Measurements from ENCODE around the gene PIGT. TPM values are rescaled to one million over a fixed set of nuclear protein-coding genes. Genes with fewer than 3 reads are reported as not detected.

Gene PIGT
- total RNA-seq (10 to 100 TPM; 30.0 to 84.2 (median 69.3) TPM), polyA plus RNA-seq (100 to 1,000 TPM in 1 of 2 donors, 10 to 100 TPM in 1; 68.1 to 172 TPM)
- long read RNA-seq, donor 1, transcript PIGT-202 (12 exons, 2,245 nt), result major isoform, 145 of 203 reads
- long read RNA-seq, donor 1, transcript PIGT-201 (10 exons, 1,880 nt), result minor isoform, 7 of 203 reads
- long read RNA-seq, donor 1, transcript PIGT-203 (11 exons, 1,971 nt), result minor isoform, 10 of 203 reads
- long read RNA-seq, donor 1, partial matches to known transcripts, result 16 of 203 reads
- long read RNA-seq, donor 1, other reads (novel, unspliced or antisense), result 12 of 203 reads
- long read RNA-seq, donor 2, transcript PIGT-202 (12 exons, 2,245 nt), result major isoform, 16 of 36 reads
- long read RNA-seq, donor 2, partial matches to known transcripts, result 7 of 36 reads
- long read RNA-seq, donor 2, other reads (novel, unspliced or antisense), result 0 of 36 reads
- long read RNA-seq, donor 3, transcript PIGT-202 (12 exons, 2,245 nt), result major isoform, 41 of 84 reads
- long read RNA-seq, donor 3, partial matches to known transcripts, result 19 of 84 reads
- long read RNA-seq, donor 3, other reads (novel, unspliced or antisense), result 15 of 84 reads

- WGBS, 3 donors, result 0 to 1% (median 0%) methylated on average over 51 to 52 of the region's 52 CpGs
- Histone ChIP-seq H3K27me3 (no peaks in the 10 kb centered on the region), H3K27ac (peak within 1 kb of the TSS; percentile 41 to 46), H3K4me1 (ENCODE audit: insufficient read depth) (peaks cover 5% of the 10 kb centered on the region), H3K4me3 (peak within 1 kb of the TSS; percentile 95), H3K36me3 (no peaks in the 10 kb centered on the region), H3K9me3 (no peaks in the 10 kb centered on the region)
- TF ChIP-seq POLR2A (IDR thresholded peaks at IDR 0.05) (peak; percentile 69), CTCF (IDR thresholded peaks at IDR 0.05) (no peak)
- intact Hi-C loops (cut with DNase I), result loop anchor here in 1 of 4 donors (5.0 to 10.0 kb wide), 2 partner anchors 44 to 771 kb away; no protein-coding TSS in a partner anchor
- peak; percentile 75 to 86 (median 78) for DNase-seq
Measured at GRCh38 chr20:45415822-45416637, at the start of gene PIGT. PIGT (plus strand) TSS chr20:45416141; CDS start chr20:45416157, 16 bp downstream.

- no peaks in the 10 kb centered on the region for H3K9me3 ChIP-seq
- no peaks in the 10 kb centered on the region for H3K36me3 ChIP-seq
- no peak overlapping the region for H3K4me3 ChIP-seq
- no peak overlapping the region for H3K27ac ChIP-seq
- WGBS, 3 donors, result 31 to 44% (median 32%) methylated on average over 1 of the region's 1 CpG
- H3K27me3 ChIP-seq, result no peaks in the 10 kb centered on the region
- intact Hi-C loops (cut with DNase I), result no loop called here
- no peak for DNase-seq
- no peak for TF ChIP-seq POLR2A (IDR thresholded peaks at IDR 0.05)
- TF ChIP-seq EP300 (IDR thresholded peaks at IDR 0.05), result no peak
- no peak for TF ChIP-seq CTCF (IDR thresholded peaks at IDR 0.05)
- H3K4me1 ChIP-seq (ENCODE audit: insufficient read depth), result peaks cover 3% of the 10 kb centered on the region
Measured at GRCh38 chr20:45366192-45366591, 49.7 kb upstream of the PIGT start.

- no peak for TF ChIP-seq CTCF (IDR thresholded peaks at IDR 0.05)
- no peak for TF ChIP-seq POLR2A (IDR thresholded peaks at IDR 0.05)
- TF ChIP-seq EP300 (IDR thresholded peaks at IDR 0.05), result no peak
- H3K9me3 ChIP-seq, result no peaks in the 10 kb centered on the region
- H3K4me1 ChIP-seq (ENCODE audit: insufficient read depth), result peaks cover 3% of the 10 kb centered on the region
- WGBS, 3 donors, result 88 to 92% (median 92%) methylated on average over 11 of the region's 11 CpGs
- no peak for DNase-seq
- no peak overlapping the region for H3K4me3 ChIP-seq
- no peaks in the 10 kb centered on the region for H3K27me3 ChIP-seq
- intact Hi-C loops (cut with DNase I), result no loop called here
- H3K27ac ChIP-seq, result no peak overlapping the region
- H3K36me3 ChIP-seq, result no peaks in the 10 kb centered on the region
Measured at GRCh38 chr20:45366631-45367030, 49.3 kb upstream of the PIGT start.

DNA sequence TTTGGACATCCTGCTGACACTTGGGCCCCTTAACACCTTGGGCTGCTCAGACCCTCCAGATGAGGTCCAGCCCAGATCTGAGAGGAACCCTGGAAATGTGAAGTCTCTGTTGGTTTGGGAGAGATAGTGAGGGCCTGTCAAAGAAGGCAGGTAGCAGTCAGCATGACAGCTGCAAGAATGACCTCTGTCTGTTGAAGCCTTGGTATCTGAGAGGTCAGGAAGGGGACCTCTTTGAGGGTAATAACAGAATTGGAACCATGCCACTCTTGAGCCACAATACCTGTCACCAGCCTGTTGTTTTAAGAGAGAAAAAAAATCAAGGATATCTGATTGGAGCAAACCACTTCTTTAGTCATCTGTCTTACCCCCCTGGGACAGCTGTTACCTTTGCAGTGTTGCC is 48.8 kb upstream of the PIGT start:
- no peak for TF ChIP-seq POLR2A (IDR thresholded peaks at IDR 0.05)
- no peak for TF ChIP-seq CTCF (IDR thresholded peaks at IDR 0.05)
- no peak for TF ChIP-seq EP300 (IDR thresholded peaks at IDR 0.05)
- Histone ChIP-seq H3K36me3 (no peaks in the 10 kb centered on the region), H3K27me3 (no peaks in the 10 kb centered on the region), H3K9me3 (no peaks in the 10 kb centered on the region), H3K4me1 (ENCODE audit: insufficient read depth) (peaks cover 3% of the 10 kb centered on the region), H3K4me3 (no peak overlapping the region), H3K27ac (no peak overlapping the region)
- intact Hi-C loops (cut with DNase I), result no loop called here
- no peak for DNase-seq
